Measurements from ENCODE around the gene SOBP. TPM values are rescaled to one million over a fixed set of nuclear protein-coding genes. Genes with fewer than 3 reads are reported as not detected.

The SOBP gene
- total RNA-seq, 1 donor from 2014 or later = 1.2 TPM

- TF ChIP-seq, protein P1, sequence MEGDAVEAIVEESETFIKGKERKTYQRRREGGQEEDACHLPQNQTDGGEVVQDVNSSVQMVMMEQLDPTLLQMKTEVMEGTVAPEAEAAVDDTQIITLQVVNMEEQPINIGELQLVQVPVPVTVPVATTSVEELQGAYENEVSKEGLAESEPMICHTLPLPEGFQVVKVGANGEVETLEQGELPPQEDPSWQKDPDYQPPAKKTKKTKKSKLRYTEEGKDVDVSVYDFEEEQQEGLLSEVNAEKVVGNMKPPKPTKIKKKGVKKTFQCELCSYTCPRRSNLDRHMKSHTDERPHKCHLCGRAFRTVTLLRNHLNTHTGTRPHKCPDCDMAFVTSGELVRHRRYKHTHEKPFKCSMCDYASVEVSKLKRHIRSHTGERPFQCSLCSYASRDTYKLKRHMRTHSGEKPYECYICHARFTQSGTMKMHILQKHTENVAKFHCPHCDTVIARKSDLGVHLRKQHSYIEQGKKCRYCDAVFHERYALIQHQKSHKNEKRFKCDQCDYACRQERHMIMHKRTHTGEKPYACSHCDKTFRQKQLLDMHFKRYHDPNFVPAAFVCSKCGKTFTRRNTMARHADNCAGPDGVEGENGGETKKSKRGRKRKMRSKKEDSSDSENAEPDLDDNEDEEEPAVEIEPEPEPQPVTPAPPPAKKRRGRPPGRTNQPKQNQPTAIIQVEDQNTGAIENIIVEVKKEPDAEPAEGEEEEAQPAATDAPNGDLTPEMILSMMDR (IDR thresholded peaks at IDR 0.05; ENCODE audit: insufficient read depth, low read length, poor library complexity, severe bottlenecking) = no peak
- no peak for DNase-seq (ENCODE audit: low read depth)
These were observed 110.2 kb downstream of the SOBP start for GRCh38 chr6:107600121-107600520.

GRCh38 chr6:107600936-107601335, 111.0 kb downstream of the SOBP start:
- H3K36me3 ChIP-seq (ENCODE audit: control insufficient read depth, insufficient read depth, low read length) = no peaks in the 10 kb centered on the region
- no peak overlapping the region for H3K4me3 ChIP-seq (ENCODE audit: low read depth, low read length)
- no peaks in the 10 kb centered on the region for H3K27me3 ChIP-seq (ENCODE audit: control insufficient read depth, insufficient read depth, low read length)
- TF ChIP-seq, protein P1 (IDR thresholded peaks at IDR 0.05; ENCODE audit: insufficient read depth, low read length, poor library complexity, severe bottlenecking) = no peak
- DNase-seq (ENCODE audit: low read depth) = peak; percentile 39

More at GRCh38 chr6:107600121-107600520, 110.2 kb downstream of the SOBP start:
- Histone ChIP-seq H3K27me3 (ENCODE audit: control insufficient read depth, insufficient read depth, low read length) (no peaks in the 10 kb centered on the region), H3K36me3 (ENCODE audit: control insufficient read depth, insufficient read depth, low read length) (no peaks in the 10 kb centered on the region), H3K4me3 (ENCODE audit: low read depth, low read length) (no peak overlapping the region)

- Histone ChIP-seq H3K27me3 (ENCODE audit: control insufficient read depth, insufficient read depth, low read length) (no peaks in the 10 kb centered on the region), H3K4me3 (ENCODE audit: low read depth, low read length) (no peak overlapping the region), H3K36me3 (ENCODE audit: control insufficient read depth, insufficient read depth, low read length) (no peaks in the 10 kb centered on the region)
- TF ChIP-seq, protein P1 (IDR thresholded peaks at IDR 0.05; ENCODE audit: insufficient read depth, low read length, poor library complexity, severe bottlenecking) = no peak
- no peak for DNase-seq (ENCODE audit: low read depth)
These were observed 111.5 kb downstream of the SOBP start for GRCh38 chr6:107601406-107601805.

DNA sequence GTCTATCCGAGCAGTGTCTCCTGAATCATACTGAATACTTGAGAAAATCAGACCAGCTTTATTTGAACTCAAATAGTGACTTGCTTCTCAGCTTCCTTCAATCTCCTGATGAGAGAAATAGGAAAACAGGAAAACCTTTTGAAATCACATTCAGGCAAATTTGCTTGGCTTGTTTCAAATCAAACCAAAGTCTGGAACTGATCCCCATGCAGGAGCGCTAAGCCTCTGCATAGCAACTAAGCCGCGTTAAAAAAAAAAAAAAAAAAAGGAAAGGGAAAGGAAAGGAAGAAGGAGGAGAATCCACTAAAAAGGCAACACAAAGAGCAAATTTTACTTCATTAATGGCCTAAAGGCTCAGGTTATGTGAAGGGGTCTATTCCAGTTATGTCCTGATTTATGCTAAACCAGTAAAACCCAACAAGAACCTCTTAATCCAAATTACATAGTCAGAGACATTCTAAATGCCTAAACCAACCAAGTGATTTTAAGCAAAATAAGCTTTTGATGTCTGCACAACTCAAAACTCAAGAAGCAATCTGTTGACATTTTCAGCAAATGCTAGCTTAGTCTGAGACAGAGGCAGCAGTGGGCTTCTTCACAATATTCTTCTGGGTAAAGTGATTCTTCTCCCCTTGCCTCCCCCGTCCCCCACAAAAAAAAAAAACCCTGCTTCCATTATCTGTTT, 112.5 kb downstream of the SOBP start:
- TF ChIP-seq, protein P1 (IDR thresholded peaks at IDR 0.05; ENCODE audit: insufficient read depth, low read length, poor library complexity, severe bottlenecking) = no peak
- Histone ChIP-seq H3K4me3 (ENCODE audit: low read depth, low read length) (no peak overlapping the region), H3K36me3 (ENCODE audit: control insufficient read depth, insufficient read depth, low read length) (no peaks in the 10 kb centered on the region), H3K27me3 (ENCODE audit: control insufficient read depth, insufficient read depth, low read length) (no peaks in the 10 kb centered on the region)
- DNase-seq (ENCODE audit: low read depth) = no peak

DNA sequence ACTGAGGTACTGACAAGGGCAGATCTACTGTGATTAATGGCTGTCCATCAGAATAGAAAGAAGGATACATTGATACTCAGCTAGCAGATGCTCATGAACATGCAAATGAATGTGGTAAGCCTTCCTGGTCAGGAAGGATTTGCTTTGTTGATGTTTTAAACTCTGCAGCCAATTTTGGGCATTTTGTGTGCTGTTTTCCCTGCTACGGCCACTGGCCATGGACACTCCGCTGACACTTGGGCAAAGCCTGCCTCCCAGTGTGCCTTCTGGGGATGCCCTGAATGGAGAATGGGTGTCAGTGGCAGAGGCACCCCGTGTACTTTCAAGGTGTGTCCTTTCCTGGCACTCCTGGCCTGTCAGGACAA, 113.1 kb downstream of the SOBP start:
- DNase-seq (ENCODE audit: low read depth) = no peak
- Histone ChIP-seq H3K4me3 (ENCODE audit: low read depth, low read length) (no peak overlapping the region), H3K36me3 (ENCODE audit: control insufficient read depth, insufficient read depth, low read length) (no peaks in the 10 kb centered on the region), H3K27me3 (ENCODE audit: control insufficient read depth, insufficient read depth, low read length) (no peaks in the 10 kb centered on the region)
- TF ChIP-seq, protein P1 (IDR thresholded peaks at IDR 0.05; ENCODE audit: insufficient read depth, low read length, poor library complexity, severe bottlenecking) = no peak

DNA sequence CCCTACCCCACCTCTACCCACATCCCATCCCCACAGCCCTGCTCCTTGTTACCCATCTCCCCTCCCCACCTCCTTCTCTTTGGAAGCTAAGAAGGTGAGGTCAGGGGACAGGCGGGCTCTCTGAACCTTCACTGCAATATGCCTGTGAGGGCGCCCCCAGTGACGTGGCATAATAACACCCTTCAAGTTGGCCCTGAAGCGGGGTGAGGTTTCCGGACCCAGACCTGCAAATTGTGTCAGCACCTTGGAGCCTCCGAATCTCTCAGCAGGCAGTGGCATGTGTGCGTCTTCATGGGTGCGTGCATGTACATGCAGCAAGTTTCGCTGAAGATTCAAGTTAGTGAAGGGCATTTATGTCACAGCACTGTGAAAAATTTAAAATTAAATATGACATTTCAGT, 114.6 kb downstream of the SOBP start:
- Histone ChIP-seq H3K36me3 (ENCODE audit: control insufficient read depth, insufficient read depth, low read length) (no peaks in the 10 kb centered on the region), H3K4me3 (ENCODE audit: low read depth, low read length) (no peak overlapping the region), H3K27me3 (ENCODE audit: control insufficient read depth, insufficient read depth, low read length) (no peaks in the 10 kb centered on the region)
- TF ChIP-seq, protein P1 (IDR thresholded peaks at IDR 0.05; ENCODE audit: insufficient read depth, low read length, poor library complexity, severe bottlenecking) = no peak
- no peak for DNase-seq (ENCODE audit: low read depth)

Data from kidney epithelial cell (primary cell).